ENCODE data around the gene COMT. TPM values are rescaled to one million over a fixed set of nuclear protein-coding genes. Genes with fewer than 3 reads are reported as not detected.

Gene COMT
- total and polyA plus RNA-seq, 9 of the 15 experiments (the other 6 are each of a cell fraction or from before 2014, with no cell fraction given), result 12.5 to 351 (median 155) TPM

DNA sequence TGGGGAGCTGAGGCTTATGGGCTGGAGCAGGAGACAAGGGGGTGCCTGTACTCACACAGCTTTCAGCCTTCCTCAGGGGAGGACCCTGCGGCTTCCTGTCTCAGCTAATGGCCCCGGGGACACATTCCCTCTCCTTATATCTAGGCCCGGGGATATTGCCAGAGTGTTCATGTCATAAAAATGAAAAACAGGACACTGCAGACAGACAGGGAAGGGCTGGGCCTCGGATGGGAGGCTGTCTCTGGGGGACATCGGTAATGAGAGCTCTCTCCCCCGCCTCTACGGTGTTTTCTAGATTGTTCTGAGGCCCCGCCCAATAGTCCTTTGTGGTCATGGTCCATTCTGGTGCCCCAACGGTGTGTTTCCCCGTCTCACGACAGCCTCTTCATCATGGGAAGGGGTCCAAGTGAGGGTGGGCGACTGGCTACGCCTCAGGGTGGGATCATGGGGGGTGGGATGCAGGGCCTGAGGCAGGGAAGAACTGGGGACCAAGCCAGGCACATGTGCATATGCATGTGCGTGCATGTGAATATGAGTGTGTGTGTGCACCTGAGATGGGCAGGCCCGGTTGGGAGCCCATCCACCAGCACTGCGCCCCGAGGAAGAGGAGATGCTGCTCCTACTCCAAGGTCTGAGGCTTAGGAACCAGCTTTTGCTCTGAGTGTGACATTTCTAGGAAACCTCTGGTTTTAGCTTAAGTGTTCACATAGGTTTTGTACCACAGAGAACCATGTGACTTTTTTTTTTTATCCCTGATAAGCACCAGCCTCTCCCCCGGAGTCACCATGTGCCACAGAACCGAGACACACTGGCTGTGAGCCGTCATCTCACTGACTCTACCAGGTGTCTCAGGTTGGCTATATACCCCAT is 69.8 kb downstream of the COMT start (continued):
- TF ChIP-seq ZNF134 (CRISPR knock-in tag; conservative IDR thresholded peaks at IDR 0.05) (peak; percentile 43; the same call in 1 of the 2 replicates), WHSC1 (IDR thresholded peaks at IDR 0.05; ENCODE audit: low read length) (peak; percentile 19), MYC (IDR thresholded peaks at IDR 0.05; ENCODE audit: low read depth, low read length) (peak; percentile 92), MYC (CRISPR knock-in tag; IDR thresholded peaks at IDR 0.05; ENCODE audit: borderline replicate concordance, low read depth) (peak; percentile 53; the same call in 1 of the 2 replicates)
- TF ChIP-seq, protein P1, sequence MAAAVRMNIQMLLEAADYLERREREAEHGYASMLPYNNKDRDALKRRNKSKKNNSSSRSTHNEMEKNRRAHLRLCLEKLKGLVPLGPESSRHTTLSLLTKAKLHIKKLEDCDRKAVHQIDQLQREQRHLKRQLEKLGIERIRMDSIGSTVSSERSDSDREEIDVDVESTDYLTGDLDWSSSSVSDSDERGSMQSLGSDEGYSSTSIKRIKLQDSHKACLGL (CRISPR knock-in tag; IDR thresholded peaks at IDR 0.05; ENCODE audit: borderline replicate concordance, poor library complexity, severe bottlenecking), result peak; percentile 66

DNA sequence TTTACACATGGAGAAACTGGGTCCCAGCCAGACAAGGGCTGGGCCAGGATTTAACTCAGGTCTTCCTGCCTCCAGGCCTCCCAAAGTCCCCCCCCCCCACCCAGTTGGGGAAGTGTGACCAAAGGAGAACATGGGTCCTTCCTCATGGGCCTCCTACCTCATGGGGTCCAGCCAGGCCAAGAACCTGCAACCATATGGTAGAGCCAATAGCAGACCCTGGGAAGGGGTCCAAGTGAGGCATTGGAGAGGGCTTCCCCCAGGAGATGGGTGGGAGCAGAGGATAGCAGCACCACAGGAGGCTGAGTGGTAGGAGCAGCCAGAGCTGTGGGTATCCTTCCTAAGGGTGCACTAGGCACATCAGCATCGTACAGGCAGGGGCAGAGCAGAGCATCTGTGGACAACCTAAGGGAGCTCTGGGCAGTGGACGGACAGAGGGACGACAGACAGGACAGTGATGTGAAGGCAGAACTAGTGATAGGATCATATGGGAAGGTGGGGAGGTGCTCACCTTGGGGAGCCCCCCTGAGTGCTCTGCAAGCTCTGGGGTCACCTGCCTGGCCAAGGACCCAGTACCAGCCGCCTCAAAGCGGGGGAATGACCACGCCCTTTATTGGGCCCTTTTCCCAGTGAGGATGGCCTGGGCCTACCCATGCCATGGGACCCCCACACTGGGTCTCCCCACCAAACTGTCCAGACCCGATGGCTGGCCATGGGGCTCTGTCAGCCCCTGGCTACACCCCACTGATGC is 70.6 kb downstream of the COMT start:
- H2AFZ ChIP-seq (ENCODE audit: low read depth, low read length), result no peak overlapping the region
- TF ChIP-seq, protein P2, sequence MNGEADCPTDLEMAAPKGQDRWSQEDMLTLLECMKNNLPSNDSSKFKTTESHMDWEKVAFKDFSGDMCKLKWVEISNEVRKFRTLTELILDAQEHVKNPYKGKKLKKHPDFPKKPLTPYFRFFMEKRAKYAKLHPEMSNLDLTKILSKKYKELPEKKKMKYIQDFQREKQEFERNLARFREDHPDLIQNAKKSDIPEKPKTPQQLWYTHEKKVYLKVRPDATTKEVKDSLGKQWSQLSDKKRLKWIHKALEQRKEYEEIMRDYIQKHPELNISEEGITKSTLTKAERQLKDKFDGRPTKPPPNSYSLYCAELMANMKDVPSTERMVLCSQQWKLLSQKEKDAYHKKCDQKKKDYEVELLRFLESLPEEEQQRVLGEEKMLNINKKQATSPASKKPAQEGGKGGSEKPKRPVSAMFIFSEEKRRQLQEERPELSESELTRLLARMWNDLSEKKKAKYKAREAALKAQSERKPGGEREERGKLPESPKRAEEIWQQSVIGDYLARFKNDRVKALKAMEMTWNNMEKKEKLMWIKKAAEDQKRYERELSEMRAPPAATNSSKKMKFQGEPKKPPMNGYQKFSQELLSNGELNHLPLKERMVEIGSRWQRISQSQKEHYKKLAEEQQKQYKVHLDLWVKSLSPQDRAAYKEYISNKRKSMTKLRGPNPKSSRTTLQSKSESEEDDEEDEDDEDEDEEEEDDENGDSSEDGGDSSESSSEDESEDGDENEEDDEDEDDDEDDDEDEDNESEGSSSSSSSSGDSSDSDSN (IDR thresholded peaks at IDR 0.05; ENCODE audit: borderline replicate concordance in 1 of 2, low read depth in 2 of 2, low read length in 2 of 2), result 0 out of 4 replicates have a peak, but pooled peaks of 1 of the 2 experiments have one; percentile 18
- TF ChIP-seq BHLHE40 (IDR thresholded peaks at IDR 0.05; ENCODE audit: low read length) (peak; percentile 1; the same call in 1 of the 2 replicates), MTA3 (IDR thresholded peaks at IDR 0.05; ENCODE audit: borderline replicate concordance) (no peak), HDAC6 (IDR thresholded peaks at IDR 0.05; ENCODE audit: low read depth, low read length) (peak; percentile 22; the same call in 1 of the 2 replicates), NR4A1 (CRISPR knock-in tag; IDR thresholded peaks at IDR 0.05) (0 out of 2 replicates have a peak, but pooled peaks have one; percentile 46), NR4A1 (tag; IDR thresholded peaks at IDR 0.05) (no peak), WHSC1 (IDR thresholded peaks at IDR 0.05; ENCODE audit: low read length) (peak; percentile 90)
- TF ChIP-seq, protein P3, sequence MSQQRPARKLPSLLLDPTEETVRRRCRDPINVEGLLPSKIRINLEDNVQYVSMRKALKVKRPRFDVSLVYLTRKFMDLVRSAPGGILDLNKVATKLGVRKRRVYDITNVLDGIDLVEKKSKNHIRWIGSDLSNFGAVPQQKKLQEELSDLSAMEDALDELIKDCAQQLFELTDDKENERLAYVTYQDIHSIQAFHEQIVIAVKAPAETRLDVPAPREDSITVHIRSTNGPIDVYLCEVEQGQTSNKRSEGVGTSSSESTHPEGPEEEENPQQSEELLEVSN (IDR thresholded peaks at IDR 0.05; ENCODE audit: borderline replicate concordance in 1 of 2, extremely low read depth in 1 of 2, insufficient read depth in 1 of 2, insufficient read length in 1 of 2, low read depth in 1 of 2, low read length in 1 of 2, poor library complexity in 1 of 2, severe bottlenecking in 1 of 2), result peak in 1 of 2 experiments; percentile 3

More for the DNA sequence above, 70.6 kb downstream of the COMT start:
- Histone ChIP-seq H3K9me1 (ENCODE audit: control insufficient read depth, insufficient read depth, low read length) (peaks cover 29% of the 10 kb centered on the region), H3K79me2 (ENCODE audit: control insufficient read depth, insufficient read depth, low read length) (peaks cover 52% of the 10 kb centered on the region), H3K4me3 (no peak overlapping the region), H3K36me3 (ENCODE audit: control insufficient read depth, insufficient read depth, low read length) (peaks cover 13% of the 10 kb centered on the region; the same call in 2 of the 3 replicates), H3K4me2 (ENCODE audit: insufficient read depth, low read length) (no peak overlapping the region; the same call in 1 of the 2 replicates), H3K27me3 (ENCODE audit: control insufficient read depth in 2 of 2, insufficient read depth in 2 of 2, low read length in 2 of 2) (no peaks in the 10 kb centered on the region), H3K9ac (ENCODE audit: insufficient read depth in 1 of 2, low read depth in 2 of 2, low read length in 2 of 2) (peak overlapping the region in 1 of 2 experiments; percentile 77; a peak in 2 of 4 replicates), H3K27ac (ENCODE audit: extremely low read depth, low read depth, low read length) (no peak overlapping the region), H3K4me1 (replicated peaks in 1 of 2; ENCODE audit: control insufficient read depth in 2 of 2, insufficient read depth in 2 of 2, low read length in 2 of 2) (peaks cover 71 to 95% of the 10 kb centered on the region in 2 experiments), H3K9me3 (replicated peaks; ENCODE audit: control insufficient read depth, insufficient read depth, low read depth, low read length) (no peaks in the 10 kb centered on the region), H4K20me1 (replicated peaks; ENCODE audit: control insufficient read depth, insufficient read depth, low read length) (peaks cover 15% of the 10 kb centered on the region; the same call in 1 of the 2 replicates)
- FAIRE-seq (no peak), DNase-seq (ENCODE audit: extremely low read depth in 1 of 4, low spot score in 3 of 4) (no peak), ATAC-seq (no peak)
- ChIA-PET POLR2A (interaction anchor here (1.1 to 10.0 kb wide), 10 partner anchors 9 to 105 kb away, joined by 4 to 120 read pairs (median 20); partner anchors contain the start of genes RANBP1, TANGO2 and TRMT2A), CTCF (ENCODE audit: low intra/inter-chr PET ratio) (interaction anchor here (5.7 kb wide), 1 partner anchor 42 kb away, joined by 109 read pairs; no protein-coding TSS in a partner anchor)
- WGBS (ENCODE audit: insufficient coverage, low coverage, missing lambda C conversion rate), result 85% methylated on average over 7 of the region's 7 CpGs
- in situ Hi-C loops (cut with MboI), result loop anchor here (5.0 kb wide), 1 partner anchor 40 kb away; no protein-coding TSS in a partner anchor
- intact Hi-C loops (cut with micrococcal nuclease), result no loop called here
- BruUV-seq (replicated peaks), result no TSS peak
